ENCODE data around the gene NPTXR. TPM values are rescaled to one million over a fixed set of nuclear protein-coding genes. Genes with fewer than 3 reads are reported as not detected.
"Not testable (repeated sequence)": the region's sequence is repeated elsewhere in the genome, so short reads cannot be mapped to it uniquely, and the experiment has no call there.

NPTXR gene
- total RNA-seq, 2 experiments from 2014 or later, result 0.08 TPM; not detected in 1

- intact Hi-C loops (cut with micrococcal nuclease; ENCODE audit: unreplicated experiment), result loop anchor here (5.0 kb wide), 1 partner anchor 91 kb away; no protein-coding TSS in a partner anchor
- CTCF ChIA-PET (ENCODE audit: unreplicated experiment), result no interaction called here
Observed at GRCh38 chr22:38858492-38858891, 14.7 kb upstream of the NPTXR start.

GRCh38 chr22:38854476-38854875, 10.6 kb upstream of the NPTXR start:
- POLR2A ChIA-PET, result interaction anchor here (0.7 kb wide), 1 partner anchor 871 kb away, joined by 4 read pairs; no protein-coding TSS in a partner anchor
- intact Hi-C loops (cut with micrococcal nuclease; ENCODE audit: unreplicated experiment); DNase-seq (ENCODE audit: low spot score); H3K9me2 ChIP-seq (ENCODE audit: insufficient read depth, low read length); H3K79me2 ChIP-seq (ENCODE audit: insufficient read depth, low read depth, low read length); H2AFZ ChIP-seq (ENCODE audit: low read length); H3K27ac ChIP-seq (ENCODE audit: low read depth, low read length, poor library complexity, severe bottlenecking); BruUV-seq (replicated peaks); H3K36me3 ChIP-seq (ENCODE audit: insufficient read depth, low read length); H3K4me3 ChIP-seq (ENCODE audit: low read depth, low read length, poor library complexity, severe bottlenecking); H3K4me1 ChIP-seq (ENCODE audit: insufficient read depth, low read length, poor library complexity, severe bottlenecking); H4K20me1 ChIP-seq (ENCODE audit: insufficient read depth, low read length); H3K4me2 ChIP-seq (ENCODE audit: low read length); CTCF ChIA-PET (ENCODE audit: unreplicated experiment); H3K9me3 ChIP-seq (ENCODE audit: low read length): not testable (repeated sequence)

More at GRCh38 chr22:38858492-38858891, 14.7 kb upstream of the NPTXR start:
- no peak for DNase-seq (ENCODE audit: low spot score)
- no peaks in the 10 kb centered on the region for H3K9me3 ChIP-seq (ENCODE audit: low read length)
- no peak overlapping the region for H2AFZ ChIP-seq (ENCODE audit: low read length)
- H3K4me3 ChIP-seq (ENCODE audit: low read depth, low read length, poor library complexity, severe bottlenecking), result no peak overlapping the region
- H3K79me2 ChIP-seq (ENCODE audit: insufficient read depth, low read depth, low read length), result no peaks in the 10 kb centered on the region
- peaks cover 4% of the 10 kb centered on the region; the same call in 1 of the 2 replicates for H3K36me3 ChIP-seq (ENCODE audit: insufficient read depth, low read length)
- 0 out of 2 replicates have a peak, but pooled peaks cover 5% of the 10 kb centered on the region for H4K20me1 ChIP-seq (ENCODE audit: insufficient read depth, low read length)
- no TSS peak for BruUV-seq (replicated peaks)
- no peak overlapping the region for H3K27ac ChIP-seq (ENCODE audit: low read depth, low read length, poor library complexity, severe bottlenecking)
- H3K9me2 ChIP-seq (ENCODE audit: insufficient read depth, low read length), result no peaks in the 10 kb centered on the region
- POLR2A ChIA-PET, result no interaction called here
- H3K4me1 ChIP-seq (ENCODE audit: insufficient read depth, low read length, poor library complexity, severe bottlenecking), result no peaks in the 10 kb centered on the region
- TF ChIP-seq EZH2phosphoT487 (IDR thresholded peaks at IDR 0.05; ENCODE audit: borderline replicate concordance, low read depth, low read length), result no peak
- no peak for TF ChIP-seq CTCF (conservative IDR thresholded peaks at IDR 0.05; ENCODE audit: low read length)
- H3K4me2 ChIP-seq (ENCODE audit: low read length), result no peak overlapping the region

- intact Hi-C loops (cut with micrococcal nuclease; ENCODE audit: unreplicated experiment); DNase-seq (ENCODE audit: low spot score); H3K27ac ChIP-seq (ENCODE audit: low read depth, low read length, poor library complexity, severe bottlenecking); H4K20me1 ChIP-seq (ENCODE audit: insufficient read depth, low read length); CTCF ChIA-PET (ENCODE audit: unreplicated experiment); BruUV-seq (replicated peaks); H3K4me2 ChIP-seq (ENCODE audit: low read length); POLR2A ChIA-PET; H3K4me1 ChIP-seq (ENCODE audit: insufficient read depth, low read length, poor library complexity, severe bottlenecking); H3K9me2 ChIP-seq (ENCODE audit: insufficient read depth, low read length); H3K4me3 ChIP-seq (ENCODE audit: low read depth, low read length, poor library complexity, severe bottlenecking); H3K79me2 ChIP-seq (ENCODE audit: insufficient read depth, low read depth, low read length); H3K9me3 ChIP-seq (ENCODE audit: low read length); H2AFZ ChIP-seq (ENCODE audit: low read length); H3K36me3 ChIP-seq (ENCODE audit: insufficient read depth, low read length): not testable (repeated sequence)
Observed at GRCh38 chr22:38853883-38854282, 10.1 kb upstream of the NPTXR start.

- Histone ChIP-seq H3K9me2 (ENCODE audit: insufficient read depth, low read length) (no peaks in the 10 kb centered on the region), H3K79me2 (ENCODE audit: insufficient read depth, low read depth, low read length) (no peaks in the 10 kb centered on the region), H3K9me3 (ENCODE audit: low read length) (no peaks in the 10 kb centered on the region), H3K4me2 (ENCODE audit: low read length) (no peak overlapping the region), H3K4me3 (ENCODE audit: low read depth, low read length, poor library complexity, severe bottlenecking) (no peak overlapping the region), H3K27ac (ENCODE audit: low read depth, low read length, poor library complexity, severe bottlenecking) (no peak overlapping the region), H3K4me1 (ENCODE audit: insufficient read depth, low read length, poor library complexity, severe bottlenecking) (no peaks in the 10 kb centered on the region), H4K20me1 (ENCODE audit: insufficient read depth, low read length) (no peaks in the 10 kb centered on the region), H2AFZ (ENCODE audit: low read length) (no peak overlapping the region), H3K36me3 (ENCODE audit: insufficient read depth, low read length) (no peaks in the 10 kb centered on the region)
- DNase-seq (ENCODE audit: low spot score), result no peak
- ChIA-PET CTCF (ENCODE audit: unreplicated experiment) (no interaction called here), POLR2A (no interaction called here)
- no TSS peak for BruUV-seq (replicated peaks)
- TF ChIP-seq CTCF (conservative IDR thresholded peaks at IDR 0.05; ENCODE audit: low read length) (no peak), EZH2phosphoT487 (IDR thresholded peaks at IDR 0.05; ENCODE audit: borderline replicate concordance, low read depth, low read length) (no peak)
- intact Hi-C loops (cut with micrococcal nuclease; ENCODE audit: unreplicated experiment), result no loop called here
Observed at GRCh38 chr22:38853196-38853651, 9.4 kb upstream of the NPTXR start.

Data from OCI-LY7 (cell line).